SK-N-MC (cell line): ENCODE results near the gene OXSM.

Experiments used
- EZH2 ChIP-seq: fragments of 200-600 bp; sonication (generic); IDR thresholded peaks from one replicate; pipeline ENCODE4 v1.6.1; 2017; ENCODE audit warnings: antibody characterized with exemption
- FOXP2 ChIP-seq: optimal IDR thresholded peaks from 2 replicates; pipeline ENCODE3; 2011; ENCODE audit warnings: mild to moderate bottlenecking, moderate library complexity; ENCODE audit not compliant: insufficient read depth; ENCODE audit errors: extremely low read length, control extremely low read depth
- POLR2AphosphoS5 ChIP-seq: IDR thresholded peaks from 2 replicates; pipeline ENCODE4 v1.6.1; 2012; ENCODE audit warnings: mild to moderate bottlenecking, low read depth, low read length, borderline replicate concordance

GRCh38 chr3:25820366-25820765, 30.5 kb downstream of the OXSM start:
- TF ChIP-seq EZH2: no peak
- no peak for TF ChIP-seq POLR2AphosphoS5
- no peak for TF ChIP-seq FOXP2
